ENCODE results near the gene EIF3I.
A peak's percentile ranks its signal among the peaks of the same experiment; 100 is the strongest.

EIF3I gene

DNA sequence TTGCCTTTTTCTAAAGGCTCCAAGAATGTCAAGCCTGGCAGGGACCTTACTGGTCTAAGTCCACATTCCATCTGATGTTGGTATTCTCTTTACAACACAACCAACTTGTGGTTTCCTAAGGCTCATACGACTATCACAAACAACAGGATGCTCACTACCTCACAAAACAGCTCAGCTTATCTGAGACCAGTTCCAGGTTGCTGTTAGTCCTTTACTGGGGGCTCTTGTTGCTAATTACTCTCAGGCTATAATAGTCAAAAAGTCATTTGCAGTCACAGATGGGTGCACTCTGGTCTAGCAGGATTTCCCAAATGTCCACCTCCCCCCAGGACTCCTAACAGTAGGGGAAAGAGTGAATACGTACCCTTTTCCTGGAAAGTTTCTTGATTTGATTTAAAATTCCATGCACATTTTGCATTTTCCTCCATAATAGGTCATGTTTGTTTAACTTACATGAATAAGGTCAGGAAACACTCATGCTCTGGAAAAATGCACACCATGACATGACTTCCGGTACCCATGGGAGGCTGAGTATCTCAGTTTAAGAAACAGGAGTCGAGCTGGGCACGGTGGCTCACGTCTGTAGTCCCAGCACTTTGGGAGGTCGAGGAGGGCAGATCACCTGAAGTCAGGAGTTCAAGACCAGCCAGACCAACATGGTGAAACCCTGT lies 44.8 kb downstream of the EIF3I start:
- DNase-seq, result no peak

- no peak for DNase-seq
Observed at GRCh38 chr1:32269744-32270143, 47.5 kb downstream of the EIF3I start.

GRCh38 chr1:32272557-32273390 lies 50.6 kb downstream of the EIF3I start:
- peak; percentile 49 for DNase-seq

DNA sequence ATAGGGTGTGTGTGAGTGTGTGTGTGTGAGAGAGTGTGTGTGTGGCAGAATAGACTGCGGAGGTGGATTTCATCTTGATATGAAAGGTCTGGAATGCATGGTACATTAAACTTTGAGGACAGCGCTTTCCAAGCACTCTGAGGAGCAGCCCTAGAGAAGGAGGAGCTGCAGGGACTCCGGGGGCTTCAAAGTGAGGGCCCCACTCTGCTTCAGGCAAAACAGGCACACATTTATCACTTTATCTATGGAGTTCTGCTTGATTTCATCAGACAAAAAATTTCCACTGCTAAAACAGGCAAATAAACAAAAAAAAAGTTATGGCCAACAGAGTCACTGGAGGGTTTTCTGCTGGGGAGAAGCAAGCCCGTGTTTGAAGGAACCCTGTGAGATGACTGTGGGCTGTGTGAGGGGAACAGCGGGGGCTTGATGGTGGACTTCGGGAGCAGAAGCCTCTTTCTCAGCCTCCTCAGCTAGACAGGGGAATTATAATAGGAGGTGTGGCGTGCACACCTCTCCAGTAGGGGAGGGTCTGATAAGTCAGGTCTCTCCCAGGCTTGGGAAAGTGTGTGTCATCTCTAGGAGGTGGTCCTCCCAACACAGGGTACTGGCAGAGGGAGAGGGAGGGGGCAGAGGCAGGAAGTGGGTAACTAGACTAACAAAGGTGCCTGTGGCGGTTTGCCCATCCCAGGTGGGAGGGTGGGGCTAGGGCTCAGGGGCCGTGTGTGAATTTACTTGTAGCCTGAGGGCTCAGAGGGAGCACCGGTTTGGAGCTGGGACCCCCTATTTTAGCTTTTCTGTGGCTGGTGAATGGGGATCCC lies 51.4 kb downstream of the EIF3I start:
- peak; percentile 84 for DNase-seq

GRCh38 chr1:32274646-32275340 lies 52.6 kb downstream of the EIF3I start:
- DNase-seq, result no peak

DNA sequence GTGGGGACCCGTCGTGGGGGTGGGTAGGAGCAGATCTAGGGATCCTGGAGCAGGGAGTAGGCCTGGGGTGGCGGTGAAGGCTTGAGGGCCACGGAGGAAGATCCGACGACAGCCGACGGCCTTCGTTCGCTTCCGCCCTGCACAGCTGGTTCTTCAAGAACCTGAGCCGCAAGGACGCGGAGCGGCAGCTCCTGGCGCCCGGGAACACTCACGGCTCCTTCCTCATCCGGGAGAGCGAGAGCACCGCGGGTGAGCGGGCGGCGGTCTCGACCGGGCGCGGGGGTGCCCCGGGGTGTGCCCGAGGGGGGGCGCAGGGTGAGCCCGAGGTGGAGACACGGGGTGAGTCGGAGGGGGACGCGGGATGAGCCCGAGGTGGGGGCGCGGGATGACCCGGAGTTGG lies 53.2 kb downstream of the EIF3I start:
- DNase-seq, result no peak

DNA sequence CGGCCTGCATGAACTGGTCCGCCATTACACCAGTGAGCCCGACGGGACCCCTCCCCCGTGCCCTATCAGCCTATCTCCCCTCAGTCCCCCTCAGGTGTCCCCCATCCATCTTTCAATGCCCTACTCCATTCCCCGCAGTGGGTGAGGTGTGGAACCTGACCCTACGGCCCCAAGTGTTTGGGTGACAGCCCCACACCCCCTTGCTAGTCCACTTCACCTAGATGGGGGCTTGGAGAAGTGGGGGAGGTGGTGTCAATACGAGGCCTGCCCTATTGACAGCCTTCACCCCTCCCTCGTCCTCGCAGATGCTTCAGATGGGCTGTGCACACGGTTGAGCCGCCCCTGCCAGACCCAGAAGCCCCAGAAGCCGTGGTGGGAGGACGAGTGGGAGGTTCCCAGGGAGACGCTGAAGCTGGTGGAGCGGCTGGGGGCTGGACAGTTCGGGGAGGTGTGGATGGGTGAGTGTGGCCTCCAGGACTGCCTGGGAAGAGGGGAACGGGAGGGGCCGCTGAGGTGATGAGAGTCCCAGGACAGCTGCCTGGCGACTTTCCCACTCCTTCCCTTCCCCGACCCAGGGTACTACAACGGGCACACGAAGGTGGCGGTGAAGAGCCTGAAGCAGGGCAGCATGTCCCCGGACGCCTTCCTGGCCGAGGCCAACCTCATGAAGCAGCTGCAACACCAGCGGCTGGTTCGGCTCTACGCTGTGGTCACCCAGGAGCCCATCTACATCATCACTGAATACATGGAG lies 54.0 kb downstream of the EIF3I start:
- no peak for DNase-seq

Data from activated CD8-positive, alpha-beta memory T cell treated with anti-CD3 and anti-CD28 coated beads, Interleukin-2, amount 50 U/mL, for 4 hours (primary cell).